T1000 (cell line): Measurements from ENCODE around the gene MEGF11.
"Not testable (repeated sequence)": the region's sequence is repeated elsewhere in the genome, so short reads cannot be mapped to it uniquely, and the experiment has no call there.

ENCODE experiments used
- DNase-seq: peaks from one replicate; lab custom pipeline; 2025; ENCODE audit warnings: mixed read lengths; lab: John Stamatoyannopoulos, UW

The MEGF11 gene

GRCh38 chr15:66001042-66001441 lies 252.5 kb downstream of the MEGF11 start:
- no peak for DNase-seq

GRCh38 chr15:65998486-65998885 lies 255.1 kb downstream of the MEGF11 start:
- no peak for DNase-seq

GRCh38 chr15:65996901-65997300 lies 256.6 kb downstream of the MEGF11 start:
- no peak for DNase-seq

- DNase-seq = no peak
These were observed 258.7 kb downstream of the MEGF11 start for GRCh38 chr15:65994832-65995231.

- DNase-seq = no peak
These were observed 259.8 kb downstream of the MEGF11 start for GRCh38 chr15:65993762-65994161.

- DNase-seq = no peak
These were observed 260.3 kb downstream of the MEGF11 start for GRCh38 chr15:65993236-65993635.

- DNase-seq = no peak
These were observed 261.6 kb downstream of the MEGF11 start for GRCh38 chr15:65991721-65992483.

GRCh38 chr15:65990298-65990981 lies 263.1 kb downstream of the MEGF11 start:
- no peak for DNase-seq

GRCh38 chr15:65987100-65987499 lies 266.4 kb downstream of the MEGF11 start:
- no peak for DNase-seq

- DNase-seq = no peak
These were observed 267.1 kb downstream of the MEGF11 start for GRCh38 chr15:65986416-65986815.

- DNase-seq = no peak
These were observed 268.2 kb downstream of the MEGF11 start for GRCh38 chr15:65985387-65985786.

- DNase-seq = no peak
These were observed 270.8 kb downstream of the MEGF11 start for GRCh38 chr15:65982627-65983322.

- no peak for DNase-seq
These were observed 271.5 kb downstream of the MEGF11 start for GRCh38 chr15:65981837-65982626.

- DNase-seq = no peak
These were observed 272.6 kb downstream of the MEGF11 start for GRCh38 chr15:65980824-65981456.

- no peak for DNase-seq
These were observed 273.7 kb downstream of the MEGF11 start for GRCh38 chr15:65979837-65980236.

GRCh38 chr15:65979316-65979715 lies 274.2 kb downstream of the MEGF11 start:
- no peak for DNase-seq

- no peak for DNase-seq
These were observed 275.4 kb downstream of the MEGF11 start for GRCh38 chr15:65978110-65978509.

GRCh38 chr15:65976196-65976595 lies 277.4 kb downstream of the MEGF11 start:
- not testable (repeated sequence) for DNase-seq

GRCh38 chr15:65971741-65971995 lies 281.9 kb downstream of the MEGF11 start:
- no peak for DNase-seq

- DNase-seq = no peak
These were observed 282.4 kb downstream of the MEGF11 start for GRCh38 chr15:65970937-65971740.
